Measurements from ENCODE around the gene EHMT1.

Gene EHMT1

DNA sequence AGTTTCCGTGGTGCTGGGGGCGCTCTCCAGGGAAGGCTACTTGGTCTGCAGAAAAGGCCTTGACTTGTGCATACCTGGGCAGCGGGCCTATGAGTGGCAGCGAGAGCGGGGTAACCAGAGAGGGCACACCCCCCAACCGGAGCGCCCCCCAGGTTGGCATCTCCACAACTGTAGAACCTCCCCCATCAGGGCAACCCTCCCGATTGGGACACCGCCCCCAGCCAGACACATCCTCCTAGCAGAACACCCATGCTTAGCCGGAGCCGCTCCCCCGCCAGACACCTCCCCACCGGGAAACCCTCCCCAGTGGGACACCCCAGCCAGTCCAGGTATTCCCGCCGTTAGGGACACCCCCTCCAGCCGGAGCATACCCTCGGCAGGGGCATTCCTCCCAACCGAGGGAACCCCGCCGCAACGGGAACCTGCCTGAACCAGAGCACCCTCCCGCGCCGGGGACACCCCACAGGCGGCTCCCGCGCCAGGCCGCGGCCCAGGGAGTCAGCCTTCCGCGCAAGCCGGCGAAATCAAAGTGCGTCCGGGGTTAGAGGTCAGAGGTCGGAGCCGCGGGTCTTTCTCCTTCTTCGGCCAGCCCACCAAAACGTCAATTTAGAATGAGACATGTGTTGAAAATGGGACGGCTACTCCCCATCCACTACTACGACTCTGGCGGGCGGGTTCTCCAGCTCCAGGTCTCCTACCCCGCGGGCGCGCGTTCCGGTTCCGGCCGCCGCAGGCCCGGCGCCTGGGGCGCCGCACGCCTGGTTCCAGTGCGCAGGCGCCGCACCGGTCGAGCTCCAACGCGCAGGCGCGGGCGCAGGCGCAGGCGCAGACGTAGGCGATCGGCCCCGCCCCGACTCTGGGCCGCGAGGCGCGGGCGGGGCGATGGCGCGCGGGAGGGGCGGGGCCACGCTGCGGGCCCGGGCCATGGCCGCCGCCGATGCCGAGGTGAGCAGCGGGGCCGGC is at the start of gene EHMT1:
Gene EHMT1, plus strand, starts transcription at position 901 of the 963 bp plus-strand sequence. Its CDS starts 24 bp downstream, at position 925.
- DNase-seq = peak; percentile 91

DNA sequence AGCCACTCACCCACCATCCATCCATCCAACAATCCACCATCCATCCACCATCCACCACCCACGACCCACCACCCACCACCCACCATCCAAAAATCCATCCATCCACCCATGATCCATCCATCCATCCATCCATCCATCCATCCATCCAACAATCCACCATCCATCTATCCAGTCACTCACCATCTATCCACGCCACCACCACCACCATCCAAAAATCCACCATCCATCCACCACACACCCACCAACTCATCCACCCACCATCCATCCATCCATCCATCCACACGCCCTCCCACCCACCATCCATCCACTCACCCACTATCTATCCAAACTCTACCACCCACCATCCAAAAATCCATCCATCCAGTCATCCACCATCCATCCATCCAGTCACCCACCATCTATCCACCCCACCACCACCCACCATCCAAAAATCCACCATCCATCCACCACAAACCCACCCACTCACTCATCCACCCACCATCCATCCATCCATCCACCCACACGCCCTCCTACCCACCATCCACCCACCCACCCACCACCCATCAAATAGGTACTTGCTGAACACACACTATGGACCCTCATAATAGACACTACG is 49.1 kb upstream of the EHMT1 start:
- no peak for DNase-seq

DNA sequence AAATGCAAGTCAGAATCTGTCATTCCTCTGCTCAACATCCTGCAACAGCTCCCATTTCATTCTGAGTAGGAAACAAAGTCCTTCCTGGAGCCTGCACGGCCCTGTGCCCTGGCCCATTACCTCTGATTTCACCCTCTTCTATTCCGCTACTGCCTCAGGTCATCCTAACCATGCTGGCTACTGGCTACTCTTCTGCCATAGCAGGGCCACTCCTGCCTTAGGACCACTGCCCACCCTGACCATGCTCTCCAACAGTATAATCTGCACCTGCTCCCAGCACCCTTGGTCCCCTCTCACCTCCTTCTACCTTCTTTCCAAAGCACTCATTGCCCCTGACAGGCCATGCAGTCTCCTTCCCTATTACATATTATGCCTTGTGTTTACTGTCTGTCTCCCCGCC is 48.2 kb upstream of the EHMT1 start:
- no peak for DNase-seq

DNA sequence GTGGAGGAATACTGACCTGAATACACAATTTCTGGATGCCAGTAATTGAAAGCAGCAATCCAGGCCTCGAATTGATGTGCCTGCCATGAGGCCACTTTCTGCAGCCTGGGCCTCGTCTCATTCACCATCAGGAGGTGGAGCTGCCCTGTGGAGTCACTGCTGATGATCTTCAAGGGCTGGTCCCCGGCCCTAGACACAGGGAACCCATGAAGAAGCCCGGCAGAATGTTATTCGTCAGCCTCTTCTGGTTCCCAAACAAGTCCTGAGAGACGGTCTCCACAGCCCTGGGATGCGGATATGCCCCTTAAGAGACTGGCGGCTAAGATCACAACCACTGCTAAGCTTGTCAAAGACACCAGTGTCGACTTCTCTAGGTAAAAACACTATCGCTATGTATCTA is 44.6 kb upstream of the EHMT1 start:
- DNase-seq = no peak

DNA sequence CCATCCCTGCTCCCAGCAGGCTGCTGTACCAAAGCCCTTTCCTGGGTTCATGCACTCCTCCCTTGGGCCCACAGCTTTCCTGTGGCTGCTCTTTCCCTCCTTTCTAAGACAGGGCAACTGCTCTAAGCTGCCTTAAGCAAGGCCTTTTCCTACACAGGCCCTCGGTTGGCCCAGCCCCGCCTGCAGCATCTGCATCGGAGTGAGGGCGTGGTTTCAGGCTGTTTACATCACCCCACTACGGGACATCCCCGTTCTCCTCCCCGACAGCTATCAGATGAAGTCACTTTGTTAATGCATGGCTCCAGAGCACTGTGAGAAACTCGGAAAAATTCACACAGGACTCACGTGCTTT is 43.5 kb upstream of the EHMT1 start:
- DNase-seq = peak; percentile 40

DNA sequence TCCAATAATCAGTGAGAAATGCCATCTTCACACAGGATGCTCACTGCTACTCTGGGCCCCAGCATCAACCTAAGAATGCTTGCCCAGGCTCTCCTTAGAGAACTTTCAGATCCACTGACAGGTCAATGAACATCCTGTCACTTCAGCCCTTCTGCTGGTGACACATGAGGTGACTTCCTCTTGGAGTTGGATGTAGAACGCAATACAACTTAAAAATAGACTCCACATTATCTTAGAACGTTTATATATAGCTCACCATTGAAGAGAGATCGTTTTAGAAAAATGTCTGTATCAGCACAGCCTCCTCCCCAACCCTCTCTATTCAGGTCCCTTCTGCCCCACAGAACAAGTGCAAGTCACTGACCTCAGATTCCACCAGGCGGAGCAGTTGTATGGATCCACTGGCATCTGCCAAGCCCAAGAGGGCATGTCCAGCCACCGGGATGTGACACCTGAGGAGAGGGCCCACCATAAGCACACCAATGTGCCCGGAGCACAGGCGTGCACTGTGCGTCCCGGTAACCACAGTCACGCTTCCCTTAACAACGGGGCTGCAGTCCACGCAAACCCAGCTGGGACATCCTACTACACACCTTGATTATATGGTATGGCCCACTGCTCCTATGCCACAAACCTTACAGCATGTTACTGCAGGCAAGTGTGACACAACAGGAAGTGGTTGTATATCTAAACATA is 42.9 kb upstream of the EHMT1 start:
- DNase-seq = no peak

DNA sequence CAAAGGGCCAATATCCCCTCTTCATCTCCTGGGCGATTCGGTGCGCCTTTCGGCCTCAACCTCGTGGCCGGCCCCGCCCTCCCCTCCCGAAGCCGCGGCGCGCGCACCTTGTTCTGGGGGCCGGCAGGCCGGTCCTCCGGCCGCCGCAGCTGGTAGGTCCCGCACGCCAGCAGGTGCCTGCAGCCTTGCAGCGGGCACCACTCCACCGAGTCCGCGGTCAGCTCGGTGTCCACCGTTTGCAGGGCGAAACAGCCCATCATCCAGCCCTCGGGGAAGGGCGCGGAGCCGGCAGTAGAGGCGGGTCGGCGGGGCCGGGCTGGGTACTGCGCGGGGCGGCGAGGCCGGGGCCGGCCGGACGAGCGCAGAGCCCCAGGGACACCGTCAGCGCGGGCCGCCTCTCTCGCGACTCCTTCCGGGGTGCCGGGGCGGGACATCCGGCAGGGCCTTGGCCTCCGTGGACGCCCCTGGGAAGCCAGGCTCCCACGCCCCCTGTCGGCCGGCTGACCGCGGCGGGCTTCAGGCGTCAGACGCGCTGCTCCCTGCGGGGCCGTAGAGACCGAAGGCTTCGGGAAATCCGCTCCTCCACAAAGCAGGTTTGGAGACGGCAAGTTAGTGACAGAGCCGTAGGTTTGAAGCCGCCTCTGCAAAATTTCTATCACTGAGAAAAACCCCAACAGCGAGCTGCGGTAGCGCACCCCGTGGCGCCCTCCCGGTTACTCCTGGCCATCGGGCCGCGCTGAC is 40.1 kb upstream of the EHMT1 start, which contains the start of gene DPH7:
Gene DPH7, minus strand, starts transcription at position 408 of the 741 bp plus-strand sequence. Its CDS starts 148 bp downstream, at position 260.
- DNase-seq = peak; percentile 94

DNA sequence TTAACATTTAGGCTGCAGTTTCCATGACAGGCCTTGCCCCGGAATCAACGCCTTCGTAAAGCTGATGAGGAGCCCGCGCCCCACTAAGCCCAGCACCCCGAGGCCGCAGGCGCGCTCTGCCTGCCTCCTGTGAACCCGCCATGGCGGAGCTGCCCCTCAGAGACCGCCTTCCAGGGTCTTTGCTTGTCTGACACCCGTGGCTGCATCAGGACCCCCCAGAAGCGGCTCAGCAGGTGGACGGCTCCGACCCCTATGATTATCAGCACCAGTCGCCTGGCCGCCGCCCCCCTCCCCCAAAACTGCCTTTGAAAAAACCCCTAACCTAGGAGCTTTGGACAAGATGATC is 39.6 kb upstream of the EHMT1 start:
- no peak for DNase-seq

DNA sequence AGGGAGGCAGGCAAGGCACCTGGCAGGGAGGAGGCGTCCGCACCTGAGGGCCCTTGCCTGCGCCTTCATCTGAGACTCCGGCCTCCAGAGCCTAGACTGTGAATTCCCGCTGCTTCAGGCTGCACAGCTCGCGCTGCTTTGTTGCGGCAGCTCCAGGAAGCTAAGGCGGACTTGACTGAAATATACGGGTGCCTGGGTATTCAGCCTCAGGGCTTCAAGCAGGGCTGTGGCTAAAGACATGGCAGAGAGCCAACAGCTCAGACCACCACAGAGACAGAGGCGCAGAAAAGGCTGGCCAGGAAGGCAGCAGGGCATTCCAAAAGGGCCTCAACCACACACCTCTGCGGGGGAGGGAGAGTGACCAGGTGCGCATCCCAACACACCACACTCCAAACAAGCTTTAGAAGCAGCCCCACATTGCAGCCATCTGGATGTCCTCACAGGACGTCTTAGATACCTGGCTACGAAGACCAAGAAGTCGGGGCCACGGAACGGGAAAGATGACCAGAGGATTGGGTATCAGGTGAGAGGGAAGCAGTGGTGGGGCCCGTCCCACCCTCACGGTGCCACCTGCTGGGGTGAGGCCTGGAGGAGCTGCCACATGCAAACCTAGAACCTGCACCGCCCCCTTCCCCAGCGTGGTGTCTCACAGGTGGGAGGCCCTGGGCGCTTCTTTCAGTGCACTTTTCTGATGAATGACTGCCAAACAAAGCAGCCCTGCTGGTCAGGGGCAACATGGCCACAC is 38.4 kb upstream of the EHMT1 start:
- no peak for DNase-seq

DNA sequence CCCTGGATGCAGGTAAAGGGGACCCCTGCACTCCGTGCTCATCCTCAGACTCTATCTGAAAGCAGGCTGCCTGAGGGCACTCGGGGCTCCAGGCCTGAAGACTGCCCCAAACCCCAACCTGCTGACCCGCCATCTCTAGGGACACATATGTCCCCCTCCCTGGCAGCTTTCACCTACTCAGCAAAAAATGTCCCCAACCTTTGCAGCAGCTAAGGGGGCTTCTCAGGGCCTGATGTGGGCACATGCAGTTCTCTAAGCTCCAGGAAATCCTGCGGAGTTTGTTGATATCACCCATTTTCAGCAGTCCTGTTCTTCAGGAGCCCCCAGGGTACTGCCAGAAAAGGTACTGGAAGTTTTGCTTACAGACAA is 37.9 kb upstream of the EHMT1 start:
- DNase-seq = no peak

DNA sequence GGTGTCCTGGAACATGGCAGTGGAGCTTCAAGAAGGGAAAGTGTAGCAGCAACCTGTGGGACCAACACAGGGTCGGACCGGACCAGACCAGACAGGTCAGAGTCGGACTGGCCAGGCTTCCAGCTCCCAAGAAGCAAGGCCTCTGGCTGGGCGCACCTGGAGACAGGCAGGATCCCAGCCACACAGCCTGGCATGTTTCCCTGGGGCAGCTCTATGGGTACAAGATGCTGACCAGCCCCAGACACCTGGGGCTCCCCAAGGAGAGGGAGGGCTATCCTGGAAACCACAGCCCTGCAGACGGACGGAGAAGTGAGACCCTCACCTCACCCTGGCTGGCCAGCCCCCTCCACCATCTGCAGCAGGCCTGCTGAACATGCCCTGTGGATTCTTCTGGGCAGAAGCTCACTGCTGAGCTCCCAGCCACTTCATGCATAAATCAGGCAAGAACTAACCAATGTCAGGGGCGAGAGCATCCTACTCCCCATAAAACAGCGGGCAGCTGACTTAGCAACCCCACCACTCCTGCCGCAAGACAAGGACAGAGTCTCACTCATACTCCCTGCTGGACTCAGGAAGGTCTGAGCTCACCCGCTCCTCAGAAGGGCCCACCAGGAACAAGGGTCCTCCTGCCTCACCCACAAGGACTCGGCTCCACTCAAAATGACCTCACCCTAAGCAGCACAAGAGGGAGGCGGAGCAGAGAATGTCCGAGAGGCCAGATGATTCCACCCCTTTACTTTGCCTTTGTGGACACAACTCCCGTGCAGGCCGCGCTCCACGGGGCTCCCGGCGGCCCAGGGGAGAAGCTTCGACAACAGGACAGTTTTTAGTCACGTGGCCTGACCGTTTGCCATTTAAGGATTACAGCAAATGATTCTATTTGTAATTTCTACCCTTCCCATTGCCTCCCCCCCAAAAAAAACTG is 37.2 kb upstream of the EHMT1 start:
- DNase-seq = no peak

DNA sequence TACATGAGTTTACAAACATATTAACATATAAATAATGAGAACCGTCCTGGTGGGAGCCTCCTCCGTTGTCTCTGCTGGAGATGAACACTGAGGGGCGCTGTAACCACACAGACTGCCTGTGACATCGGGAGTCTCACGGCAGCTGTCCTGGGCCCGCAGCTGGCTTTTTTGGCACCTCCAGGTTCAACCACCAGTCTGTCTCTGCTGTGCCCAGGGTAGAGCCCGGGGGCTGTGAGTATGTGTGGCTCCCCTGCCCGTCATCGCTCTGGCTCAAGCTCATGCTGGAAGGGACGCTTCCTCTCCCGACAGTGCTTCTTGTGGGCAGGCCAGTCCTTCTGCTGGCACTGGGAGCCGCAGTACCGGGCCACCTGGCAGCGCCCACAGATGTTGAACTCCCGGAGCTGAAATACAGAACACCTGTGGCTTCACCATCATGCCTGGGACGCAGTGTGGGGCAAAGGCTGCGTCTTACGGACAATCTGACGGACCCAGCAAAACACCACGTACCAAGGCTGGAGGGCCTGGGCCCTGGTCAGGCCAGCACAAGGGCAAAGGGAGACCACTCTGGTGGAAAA is 36.4 kb upstream of the EHMT1 start:
- peak; percentile 21 for DNase-seq

DNA sequence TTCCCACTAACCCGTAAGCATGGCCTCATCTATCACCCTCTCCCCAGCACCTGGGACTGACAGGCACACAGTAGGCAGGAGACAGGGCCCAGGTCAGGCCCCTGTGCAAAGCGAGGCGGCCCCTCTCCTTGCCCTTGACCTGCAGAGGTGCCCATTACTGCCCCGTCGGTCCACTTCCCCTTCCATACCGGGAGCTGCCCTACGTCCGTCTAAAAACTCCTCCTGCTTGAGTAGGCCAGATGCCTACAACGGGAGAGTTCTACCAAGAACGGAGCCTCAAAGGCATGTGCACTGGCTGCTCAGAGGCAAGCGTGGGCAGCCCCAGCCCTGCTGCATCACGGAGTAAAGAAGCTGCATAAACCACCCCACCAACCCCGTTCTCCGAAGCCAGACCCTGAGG is 35.5 kb upstream of the EHMT1 start:
- no peak for DNase-seq

DNA sequence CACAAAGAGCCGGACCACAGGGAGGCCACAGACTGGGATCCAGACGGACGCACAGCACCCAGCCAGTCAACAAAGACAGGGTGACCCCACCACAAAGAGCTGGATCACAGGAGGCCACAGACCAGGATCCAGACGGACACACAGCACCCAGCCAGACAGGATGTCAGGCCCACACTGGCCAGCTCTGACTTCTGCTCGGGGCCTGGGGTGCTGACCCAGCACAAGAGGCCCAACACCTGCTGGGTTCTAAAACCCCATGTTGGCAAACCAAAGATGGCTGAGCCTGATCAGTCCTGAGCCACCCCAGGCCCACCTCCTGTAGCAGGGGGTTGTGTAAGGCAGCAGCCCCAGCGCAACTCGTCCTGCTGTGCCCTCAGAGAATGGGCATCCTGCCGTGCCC is 34.8 kb upstream of the EHMT1 start:
- DNase-seq = no peak

DNA sequence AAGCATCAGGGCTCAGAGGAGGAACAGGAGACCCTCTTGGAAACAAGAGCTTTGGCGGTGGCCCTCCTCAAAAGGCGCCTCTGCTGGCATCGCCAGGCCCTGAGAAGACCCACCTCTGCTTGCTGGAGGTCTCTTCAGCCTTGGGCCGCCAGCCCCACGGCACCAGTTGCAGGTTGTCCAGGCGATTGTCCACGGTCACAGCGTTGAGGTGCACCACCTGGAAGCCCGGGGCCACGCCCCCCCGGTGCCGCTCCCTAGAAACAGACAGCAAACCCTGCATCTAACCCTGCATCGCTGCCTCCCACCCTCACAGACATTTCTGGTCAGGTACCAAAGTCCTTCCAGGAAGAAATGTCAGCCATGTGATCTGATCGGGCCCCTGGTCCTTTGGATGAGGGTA is 32.0 kb upstream of the EHMT1 start:
- DNase-seq = no peak

DNA sequence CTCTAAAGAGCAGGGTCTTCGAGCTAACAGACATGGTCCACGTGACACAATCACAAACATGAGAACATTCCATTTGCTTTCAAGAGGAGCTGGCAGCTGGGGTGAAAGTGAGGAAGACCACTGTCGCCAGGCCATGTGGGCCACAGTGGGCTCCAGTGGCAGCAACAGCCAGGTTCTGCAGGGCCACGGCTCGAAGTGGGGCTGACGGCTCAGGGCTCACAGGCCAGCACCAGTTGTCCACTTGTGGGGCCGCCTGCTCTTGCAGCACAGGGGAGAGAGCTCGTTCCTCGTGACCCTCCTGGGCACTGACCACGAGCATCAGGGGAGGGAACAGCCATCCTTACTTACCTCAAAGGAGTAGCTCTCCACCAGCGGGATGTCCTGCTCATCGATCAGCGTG is 30.5 kb upstream of the EHMT1 start:
- no peak for DNase-seq

DNA sequence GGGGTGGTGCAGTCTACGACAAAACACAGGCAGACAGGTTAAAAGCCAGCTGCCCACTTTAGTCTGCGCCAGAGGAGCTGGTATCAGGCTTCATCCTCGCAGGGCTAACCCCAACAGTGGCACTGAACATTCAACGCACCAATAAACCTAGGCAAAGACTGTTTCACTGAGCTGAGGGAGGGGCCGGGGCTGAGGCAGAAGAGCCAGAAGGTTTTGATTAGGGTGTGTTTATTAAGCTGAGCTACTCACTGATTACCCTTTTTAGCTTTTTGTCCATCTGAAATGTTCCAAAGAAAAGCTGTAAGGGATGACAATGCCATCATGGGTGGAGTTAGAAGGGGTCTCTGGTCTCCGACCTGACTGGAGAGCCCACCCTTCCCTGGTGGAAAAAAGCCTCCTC is 29.9 kb upstream of the EHMT1 start:
- DNase-seq = no peak

DNA sequence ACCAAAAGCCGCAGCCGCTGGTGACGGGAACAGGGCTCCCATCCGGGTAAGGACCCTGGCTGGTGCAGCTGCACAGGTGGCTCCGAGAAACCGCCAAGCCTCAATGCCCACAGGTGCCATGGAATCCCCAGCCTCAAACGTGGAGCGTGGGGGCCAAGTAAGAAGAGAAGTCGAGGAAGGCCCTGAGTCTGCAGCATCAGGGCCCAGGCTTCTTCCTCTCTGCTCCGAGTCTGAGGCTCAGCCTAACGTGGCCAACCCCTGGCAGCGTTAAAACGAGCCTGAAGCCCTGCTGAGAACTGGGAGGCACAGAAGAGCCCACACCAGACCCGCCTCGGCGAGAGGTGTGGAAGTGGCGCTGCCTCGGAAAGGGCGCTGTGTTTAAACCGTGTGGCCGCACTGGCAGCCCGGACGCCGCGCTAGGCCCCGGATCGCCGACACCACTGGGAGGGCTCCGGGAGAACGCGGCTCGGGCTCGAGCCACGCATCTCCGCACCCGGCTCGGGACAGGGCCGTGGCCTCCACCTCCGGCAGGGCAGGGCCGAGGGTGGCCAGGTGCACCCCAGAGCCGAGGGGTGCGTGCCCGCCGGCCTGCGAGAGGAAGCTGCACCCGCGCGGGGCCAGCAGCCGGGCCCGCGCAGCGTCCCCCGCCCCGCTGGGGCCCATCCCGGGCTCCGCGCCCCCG is 29.2 kb upstream of the EHMT1 start:
- DNase-seq = no peak

DNA sequence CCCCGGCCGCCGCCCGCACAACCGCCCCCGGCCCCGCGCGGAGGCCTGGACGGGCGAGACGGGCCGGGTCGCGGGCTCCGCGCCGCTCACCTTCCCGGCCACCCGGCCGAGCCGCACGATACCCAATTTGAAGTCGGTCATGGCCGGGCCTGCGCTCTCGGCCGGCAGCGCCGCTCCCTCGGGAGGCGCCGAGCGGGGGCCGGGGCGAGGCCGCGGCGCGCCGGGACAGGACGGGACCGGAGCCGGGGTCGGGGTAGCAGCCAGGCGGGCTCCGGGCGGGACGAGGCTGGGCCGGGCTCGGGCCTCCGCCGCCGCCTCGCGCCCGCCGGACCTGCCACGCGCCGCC is 28.7 kb upstream of the EHMT1 start:
- no peak for DNase-seq

All from CD4-positive, alpha-beta T cell treated with Interleukin-12 subunit alpha and Interleukin-12 subunit beta, for 1 hour (primary cell).